A673 (cell line): ENCODE results near the gene EVX2. TPM values are rescaled to one million over a fixed set of nuclear protein-coding genes. Genes with fewer than 3 reads are reported as not detected.

Experiments used
- BruUV-seq: library from RNA; stranded (reverse); fragments of 400-500 nt; replicated peaks from 2 replicates; lab custom pipeline; 2021; lab: Mats Ljungman, UMichigan
- CTCF ChIA-PET: fragments of 300-600 bp; sonication (Branson Sonifier 250); formaldehyde crosslinking; loops from one replicate; lab custom pipeline; 2022; ENCODE audit warnings: antibody characterized with exemption; lab: Charles Lee
- POLR2A ChIA-PET: fragments of 300-600 bp; sonication (Branson Sonifier 250); formaldehyde crosslinking; loops from one replicate; lab custom pipeline; 2022; ENCODE audit warnings: antibody characterized with exemption; ENCODE audit not compliant: low non-redundant PET; lab: Charles Lee
- DNase-seq: peaks from one replicate; pipeline ENCODE4 v3.0.0-alpha.2; 2015; ENCODE audit warnings: low spot score
- H3K27ac ChIP-seq: fragments of 200-600 bp; sonication (generic); 2 replicates; pipeline ENCODE4 v1.5.1; 2016; ENCODE audit warnings: mixed run types, low read depth, mild to moderate bottlenecking, mixed read lengths, antibody characterized with exemption, low read length; ENCODE audit not compliant: poor library complexity, severe bottlenecking
- H3K27me3 ChIP-seq: fragments of 200-600 bp; sonication (generic); replicated peaks from 2 replicates; pipeline ENCODE4 v1.6.1; 2017; ENCODE audit warnings: mixed run types, low read depth, mild to moderate bottlenecking, mixed read lengths, antibody characterized with exemption, low read length; ENCODE audit not compliant: insufficient read depth, poor library complexity
- H3K36me3 ChIP-seq: fragments of 200-600 bp; sonication (generic); 2 replicates; pipeline ENCODE4 v1.6.1; 2016; ENCODE audit warnings: mixed run types, mild to moderate bottlenecking, mixed read lengths, antibody characterized with exemption, low read length; ENCODE audit not compliant: insufficient read depth, poor library complexity, severe bottlenecking
- H3K4me1 ChIP-seq: fragments of 200-600 bp; sonication (generic); 2 replicates; pipeline ENCODE4 v1.6.1; 2017; ENCODE audit warnings: mixed run types, mild to moderate bottlenecking, mixed read lengths, antibody characterized with exemption, low read length; ENCODE audit not compliant: insufficient read depth, poor library complexity, severe bottlenecking
- H3K4me3 ChIP-seq: fragments of 200-600 bp; sonication (generic); 2 replicates; pipeline ENCODE4 v1.5.1; 2016; ENCODE audit warnings: low read depth, mixed run types, mild to moderate bottlenecking, mixed read lengths, low read length; ENCODE audit not compliant: poor library complexity, severe bottlenecking
- H3K9me3 ChIP-seq: fragments of 200-600 bp; sonication (generic); 2 replicates; pipeline ENCODE4 v1.6.1; 2016; ENCODE audit warnings: mixed run types, low read depth, mild to moderate bottlenecking, mixed read lengths, antibody characterized with exemption, low read length; ENCODE audit not compliant: poor library complexity, severe bottlenecking
- CTCF ChIP-seq: fragments of 300-800, 200-600 bp; sonication (generic); conservative IDR thresholded peaks from 2 replicates; pipeline ENCODE4 v1.5.1; 2017; ENCODE audit warnings: low read depth, mild to moderate bottlenecking, antibody characterized with exemption, low read length, moderate library complexity, mixed read lengths
- EZH2 ChIP-seq: fragments of 200-600 bp; sonication (generic); IDR thresholded peaks from 2 replicates; pipeline ENCODE4 v1.6.1; 2017; ENCODE audit warnings: borderline replicate concordance, low read depth, mild to moderate bottlenecking, mixed read lengths, antibody characterized with exemption, low read length; ENCODE audit not compliant: poor library complexity, severe bottlenecking
- intact Hi-C: fragments of 100-400 bp; cut with micrococcal nuclease; formaldehyde crosslinking; loops from one replicate; pipeline ENCODE4 v1.10.0; 2022; ENCODE audit not compliant: unreplicated experiment
- total RNA-seq: library from RNA; stranded (reverse); gene quantifications from 2 replicates; pipeline ENCODE4 v1.2.3, GENCODE V29; 2021

EVX2 gene
- total RNA-seq, 1 experiment from 2014 or later, result 0.41 TPM

- Histone ChIP-seq H3K36me3 (peaks cover 4% of the 10 kb centered on the region), H3K4me3 (peak overlapping the region; percentile 62), H3K27me3 (no peaks in the 10 kb centered on the region), H3K9me3 (no peaks in the 10 kb centered on the region), H3K27ac (peak overlapping the region; percentile 98), H3K4me1 (peaks cover 58% of the 10 kb centered on the region)
- CTCF ChIA-PET, result interaction anchor here (0.9 to 1.7 kb wide), 3 partner anchors 9 to 521 kb away, joined by 3 to 10 read pairs (median 4); no protein-coding TSS in a partner anchor
- BruUV-seq, result no TSS peak
- POLR2A ChIA-PET, result interaction anchor here (0.6 to 0.7 kb wide), 5 partner anchors 10 to 1133 kb away, joined by 3 to 9 read pairs (median 4); no protein-coding TSS in a partner anchor
- intact Hi-C loops, result loop anchor here (2.0 kb wide), 1 partner anchor 1016 kb away; no protein-coding TSS in a partner anchor
- peak; percentile 91 for DNase-seq
- TF ChIP-seq CTCF (no peak), EZH2 (no peak)
Measured at GRCh38 chr2:176130147-176130956, 46.6 kb upstream of the EVX2 start.

- intact Hi-C loops, result loop anchor here (2.0 to 10.0 kb wide), 6 partner anchors 423 to 1625 kb away; no protein-coding TSS in a partner anchor
- TF ChIP-seq CTCF, result no peak
- no peak for TF ChIP-seq EZH2
- no peaks in the 10 kb centered on the region for H3K27me3 ChIP-seq
- H3K4me3 ChIP-seq, result peak overlapping the region; percentile 62
- ChIA-PET POLR2A (no interaction called here), CTCF (interaction anchor here (0.9 to 1.7 kb wide), 3 partner anchors 9 to 522 kb away, joined by 3 to 10 read pairs (median 4); no protein-coding TSS in a partner anchor)
- no peak for DNase-seq
- peaks cover 6% of the 10 kb centered on the region for H3K36me3 ChIP-seq
- H3K4me1 ChIP-seq, result peaks cover 58% of the 10 kb centered on the region
- no TSS peak for BruUV-seq
- H3K27ac ChIP-seq, result peak overlapping the region; percentile 98
- H3K9me3 ChIP-seq, result no peaks in the 10 kb centered on the region
Measured at GRCh38 chr2:176129813-176130146, 46.0 kb upstream of the EVX2 start.

- no peaks in the 10 kb centered on the region for H3K27me3 ChIP-seq
- peak within 1 kb of the TSS; percentile 98 for H3K27ac ChIP-seq
- BruUV-seq, result TSS peak; percentile 14
Measured at GRCh38 chr2:176128982-176129796, 45.4 kb upstream of the EVX2 start, which contains the start of gene HOXD8. Gene HOXD8 (plus strand): TSS chr2:176129705. CDS start chr2:176130367, 662 bp downstream.

More at GRCh38 chr2:176128982-176129796, 45.4 kb upstream of the EVX2 start, which contains the start of gene HOXD8:
- TF ChIP-seq EZH2 (no peak), CTCF (no peak)
- intact Hi-C loops, result loop anchor here (2.0 to 10.0 kb wide), 5 partner anchors 423 to 1626 kb away; no protein-coding TSS in a partner anchor
- peak within 1 kb of the TSS; percentile 62 for H3K4me3 ChIP-seq
- DNase-seq, result peak; percentile 96
- POLR2A ChIA-PET, result no interaction called here
- H3K9me3 ChIP-seq, result no peaks in the 10 kb centered on the region
- peaks cover 12% of the 10 kb centered on the region for H3K36me3 ChIP-seq
- CTCF ChIA-PET, result interaction anchor here (1.0 to 1.3 kb wide), 3 partner anchors 10 to 1019 kb away, joined by 6 to 7 read pairs (median 7); no protein-coding TSS in a partner anchor
- peaks cover 53% of the 10 kb centered on the region for H3K4me1 ChIP-seq
